HG02970 (cell line): ENCODE measurements around the gene CENPP.

Source experiments
- ATAC-seq: cut with Tn5 transposase; IDR thresholded peaks from one replicate; pipeline ENCODE4 v1.9.1; 2021; ENCODE audit warnings: mild to moderate bottlenecking, moderate library complexity, moderate number of reproducible peaks; ENCODE audit not compliant: unreplicated experiment, low FRiP score

The CENPP gene

DNA sequence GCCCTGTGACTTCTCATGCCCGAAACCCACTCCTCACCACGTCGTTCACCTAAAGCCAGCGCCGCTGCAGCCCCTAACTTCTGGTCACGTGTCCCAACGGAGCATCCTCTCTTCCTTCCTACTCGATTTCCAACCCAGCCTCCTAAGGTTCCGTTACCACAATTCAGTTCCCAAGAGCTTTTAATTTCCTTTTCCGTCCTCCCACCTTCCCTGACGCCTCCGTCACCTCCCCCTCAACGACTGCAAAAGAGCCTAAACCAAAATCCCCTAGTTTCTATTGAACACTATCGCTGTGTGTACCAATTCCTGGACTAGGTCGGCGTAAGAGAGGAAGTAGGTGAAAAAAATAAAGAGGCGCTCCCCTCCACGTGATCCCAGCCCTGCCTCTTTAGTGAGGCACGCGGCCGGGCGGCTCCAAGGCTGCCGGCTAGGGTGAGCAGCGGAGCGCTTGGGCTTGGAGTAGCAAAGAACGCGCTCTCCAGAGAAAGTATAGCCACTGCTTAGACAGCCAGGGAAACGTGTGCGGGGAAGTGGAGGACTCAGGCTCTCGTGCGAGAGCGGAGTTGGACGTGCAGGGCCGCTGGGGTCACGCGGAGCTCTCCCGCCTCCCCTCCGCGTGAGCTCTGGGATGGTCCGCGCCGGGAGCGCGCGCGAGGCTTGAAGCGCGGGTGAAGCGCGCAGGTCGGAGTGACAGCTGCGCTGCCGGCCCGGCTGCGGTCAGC lies at the start of gene CENPP, which contains the start of gene NOL8:
Gene CENPP (plus strand): TSS at position 685 of the 722 bp plus-strand sequence.
Gene NOL8 (minus strand): TSS at position 82 of the 722 bp plus-strand sequence. CDS start 1,189 bp downstream, outside the sequence.
- peak; percentile 88 for ATAC-seq

DNA sequence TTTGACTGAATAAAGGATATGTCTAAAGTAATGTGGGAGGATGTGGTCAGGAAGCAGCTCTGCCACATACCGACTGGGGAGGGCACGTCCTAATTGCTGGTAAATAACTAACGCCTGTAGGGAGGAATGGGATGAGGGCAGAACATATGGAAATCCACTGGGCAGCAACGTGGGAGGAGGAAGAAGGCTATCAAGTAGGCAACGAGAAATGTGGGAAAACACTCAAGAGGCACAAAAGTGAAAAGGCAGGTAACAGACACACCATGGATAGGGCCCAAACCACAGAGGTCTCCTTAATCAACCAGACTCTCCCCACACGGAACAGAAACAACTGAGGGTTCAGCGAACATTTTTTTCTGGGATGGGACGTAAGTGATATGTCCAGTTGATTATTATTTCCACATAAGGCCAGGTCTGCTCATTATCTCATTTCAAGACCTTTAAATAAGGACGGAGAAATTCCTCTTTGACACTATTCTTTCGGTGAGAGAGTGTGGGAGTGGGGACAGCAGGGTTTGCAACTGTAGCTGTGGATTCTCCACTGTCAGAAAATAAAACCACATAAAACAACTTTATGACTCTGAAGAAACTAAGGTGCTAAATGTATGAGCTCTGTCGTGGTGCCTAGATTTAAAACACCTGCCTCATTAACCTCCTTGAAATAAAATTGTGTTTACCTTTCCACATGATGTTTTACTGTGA lies 49.3 kb upstream of the CENPP start:
- no peak for ATAC-seq

DNA sequence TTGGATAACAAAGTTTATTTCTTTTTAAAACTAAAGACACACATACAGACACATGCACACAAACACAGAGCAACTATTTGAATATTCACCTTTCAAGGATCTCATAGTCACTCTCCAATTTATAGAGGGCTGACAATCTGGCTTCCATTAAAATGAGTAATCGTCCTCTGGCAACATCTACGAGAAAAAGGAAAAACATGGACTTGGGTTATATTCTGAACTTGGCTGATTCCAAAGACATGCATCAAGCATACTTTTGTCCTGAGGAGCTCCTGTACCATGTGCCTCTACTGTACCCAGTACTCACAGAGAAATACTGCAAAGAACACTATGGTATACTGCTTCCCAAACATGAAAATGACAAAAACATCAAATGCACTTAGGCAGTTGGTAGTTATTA lies 47.6 kb upstream of the CENPP start:
- ATAC-seq, result no peak

DNA sequence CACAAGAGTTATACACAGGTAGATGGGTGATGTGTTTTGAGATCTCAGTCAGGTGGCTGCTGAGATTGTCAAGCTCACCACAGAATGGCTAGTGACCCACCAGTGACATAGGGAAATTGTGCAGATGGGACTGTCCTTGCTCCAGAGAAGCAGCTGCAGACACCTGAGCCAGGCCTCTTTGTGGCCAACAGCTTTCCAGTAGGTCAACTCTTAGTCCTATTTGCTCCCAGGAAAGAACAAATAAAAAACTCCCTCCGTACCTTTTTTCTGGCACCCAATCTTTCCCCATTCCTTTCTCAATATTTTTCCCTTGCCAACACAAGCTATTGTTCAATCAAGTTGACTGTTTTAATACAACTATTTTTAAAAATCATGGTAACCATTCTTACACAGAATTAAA lies 46.5 kb upstream of the CENPP start:
- ATAC-seq, result no peak

DNA sequence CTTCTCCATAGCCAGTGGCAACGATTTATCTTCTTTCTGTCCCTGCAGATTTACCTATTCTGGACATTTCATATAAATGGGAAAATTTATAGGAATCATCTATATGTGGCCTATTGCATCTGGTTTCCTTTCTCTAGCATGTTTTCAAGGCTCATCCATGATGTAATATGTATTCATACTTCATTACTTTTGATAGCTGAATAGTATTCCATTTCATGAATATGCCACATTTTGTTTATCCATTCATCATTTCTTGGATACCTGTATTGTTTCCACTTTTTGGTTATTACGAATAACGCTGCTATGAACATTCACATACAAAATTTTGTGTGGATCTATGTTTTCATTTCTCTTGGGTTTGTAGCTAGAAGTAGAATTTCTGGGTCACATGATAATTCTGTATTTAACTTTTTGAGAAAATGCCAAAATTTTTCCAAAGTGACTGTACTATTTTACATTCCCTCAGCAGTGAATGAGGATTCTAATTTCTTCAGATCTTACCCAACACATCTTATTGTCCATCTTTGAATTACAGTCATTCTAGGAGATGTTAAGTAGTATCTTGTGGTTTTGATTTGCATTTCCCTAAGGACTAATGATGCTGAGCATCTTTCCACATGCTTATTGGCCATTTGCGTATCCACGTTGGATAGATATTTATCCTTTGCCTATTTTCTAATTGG lies 35.9 kb upstream of the CENPP start:
- ATAC-seq, result no peak

DNA sequence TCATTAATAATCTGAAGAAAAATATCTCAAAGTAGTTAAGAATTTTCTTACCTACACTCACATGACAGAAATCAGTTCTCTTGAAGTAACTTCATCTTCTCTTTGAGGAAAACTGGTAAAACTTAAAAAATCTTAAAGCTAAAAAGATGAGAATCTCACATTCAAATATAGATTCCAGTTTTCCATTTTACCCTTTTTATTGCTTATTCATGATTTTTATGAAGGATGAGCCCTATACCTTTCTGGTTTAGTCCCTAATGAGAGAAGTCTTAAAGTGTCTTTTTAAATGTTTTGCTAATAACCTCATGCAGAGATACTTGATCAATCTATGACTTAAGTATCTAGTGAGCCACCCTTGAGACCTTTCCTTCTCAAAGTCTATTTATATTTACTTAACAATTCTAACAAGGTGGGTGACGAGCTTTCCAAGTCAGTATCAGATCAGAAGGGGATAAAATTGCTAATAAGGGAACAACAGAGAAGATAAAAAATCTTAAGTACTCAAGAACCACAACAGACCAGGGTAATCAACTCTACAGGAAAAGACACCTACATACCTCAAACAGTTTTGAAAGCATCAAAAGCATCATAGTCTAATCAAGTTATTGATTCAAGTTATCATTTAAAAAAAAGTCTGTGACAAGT lies 34.8 kb upstream of the CENPP start:
- ATAC-seq, result no peak

DNA sequence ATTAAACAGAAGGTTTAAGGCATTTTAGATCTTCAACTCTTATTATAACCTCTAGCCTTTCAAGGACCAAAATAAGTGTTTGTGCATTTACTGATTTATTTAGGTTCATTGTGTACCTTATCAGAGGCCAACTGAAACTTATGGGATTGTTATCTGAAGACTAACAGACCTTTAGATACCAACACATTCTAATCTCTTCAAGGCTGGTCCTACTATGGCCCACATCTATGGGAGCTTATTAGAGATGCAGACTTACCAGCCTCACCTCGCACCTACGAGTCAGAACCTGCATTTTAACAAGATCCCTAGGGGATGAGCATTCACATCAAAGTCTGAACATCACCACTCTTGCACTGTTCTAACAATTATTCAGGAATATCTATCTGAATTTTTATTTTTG lies 34.2 kb upstream of the CENPP start:
- ATAC-seq, result no peak

DNA sequence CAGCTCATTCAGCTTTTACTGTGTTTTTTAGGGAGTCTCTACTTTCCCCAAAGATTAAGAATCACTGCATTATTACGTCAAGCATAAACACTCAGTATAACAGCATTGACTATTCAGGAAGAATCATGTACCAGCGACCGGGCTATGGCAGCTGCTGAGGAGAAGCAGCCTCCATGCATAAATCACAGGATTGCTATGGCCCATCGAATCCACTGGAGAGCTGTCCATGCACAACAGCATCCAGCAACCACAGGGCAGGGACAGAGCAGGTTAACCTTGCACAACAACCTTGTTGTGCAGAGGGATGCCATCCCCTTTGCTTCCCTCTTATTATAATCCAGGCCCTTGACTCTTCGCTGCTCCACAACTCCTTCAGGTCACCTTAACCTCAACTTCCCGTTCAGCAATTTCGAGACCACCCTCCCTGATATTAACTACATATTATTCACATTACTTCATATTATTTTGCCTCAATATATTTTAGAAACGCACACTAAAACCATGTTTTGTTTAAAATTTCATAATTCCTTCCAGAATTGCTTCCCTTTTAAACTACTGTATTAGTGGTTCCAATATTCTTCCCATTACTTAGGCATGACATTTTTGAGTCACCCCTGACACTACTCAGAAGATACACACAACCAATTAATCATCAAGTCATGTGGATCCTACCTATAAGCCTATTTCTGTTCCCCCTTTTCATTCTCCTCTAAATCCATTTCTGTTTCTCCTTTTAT lies 33.2 kb upstream of the CENPP start:
- ATAC-seq, result no peak

DNA sequence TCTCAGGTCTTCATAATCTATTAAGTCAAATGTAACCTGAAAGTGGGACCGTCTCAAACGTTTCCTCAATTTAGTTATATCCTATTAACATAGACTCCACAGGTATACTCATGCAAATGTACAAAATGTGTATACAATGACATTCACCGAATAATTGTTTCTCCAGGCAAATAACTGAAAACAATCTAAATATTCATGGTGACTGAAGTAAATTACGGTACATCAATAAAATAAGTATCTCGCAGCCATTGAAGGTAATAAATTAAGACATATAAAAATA lies 32.7 kb upstream of the CENPP start:
- no peak for ATAC-seq

DNA sequence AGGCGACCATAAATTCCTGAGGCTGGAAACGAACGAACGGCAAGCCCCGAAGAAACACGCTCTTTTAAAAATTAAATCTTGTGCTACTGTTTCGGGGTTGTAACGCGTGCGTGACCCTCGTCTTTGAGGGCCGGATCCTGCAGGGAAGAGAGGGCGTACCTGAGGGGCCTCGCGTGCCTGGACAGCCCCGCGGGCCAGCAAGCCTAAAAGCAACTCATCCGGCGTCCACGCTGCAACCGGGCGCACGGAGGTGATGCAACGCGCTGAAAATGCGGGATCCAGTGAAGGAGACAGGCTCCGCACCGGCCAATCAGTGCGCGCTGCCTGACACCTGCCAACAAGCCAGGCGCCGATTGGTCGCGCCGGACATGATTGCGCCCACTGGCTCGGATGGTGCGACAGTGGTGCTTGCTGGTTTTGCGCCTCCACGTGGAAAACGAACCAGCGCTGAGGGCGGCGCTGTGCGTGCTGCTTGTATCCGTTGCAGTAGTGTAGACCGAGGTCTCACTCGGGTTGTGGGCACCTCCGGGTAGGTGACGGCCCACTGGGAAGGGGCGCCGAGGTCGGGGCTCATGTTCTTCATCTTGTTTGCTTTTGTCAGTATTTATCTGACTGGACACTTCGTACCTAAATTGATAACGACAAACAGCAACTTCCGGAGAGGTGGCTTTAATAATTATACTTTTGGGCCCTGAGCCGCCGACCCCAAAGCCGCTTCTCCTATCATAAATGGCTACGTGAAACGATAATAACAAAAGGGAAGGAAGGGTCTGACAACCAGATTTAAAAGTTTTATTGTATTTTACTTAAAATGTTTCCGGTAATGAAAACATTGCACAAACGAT lies 32.1 kb upstream of the CENPP start, which contains the start of gene IARS1:
Gene IARS1 (minus strand): TSS at position 246 of the 845 bp plus-strand sequence. CDS start 4,278 bp downstream, outside the sequence.
- peak; percentile 92 for ATAC-seq

DNA sequence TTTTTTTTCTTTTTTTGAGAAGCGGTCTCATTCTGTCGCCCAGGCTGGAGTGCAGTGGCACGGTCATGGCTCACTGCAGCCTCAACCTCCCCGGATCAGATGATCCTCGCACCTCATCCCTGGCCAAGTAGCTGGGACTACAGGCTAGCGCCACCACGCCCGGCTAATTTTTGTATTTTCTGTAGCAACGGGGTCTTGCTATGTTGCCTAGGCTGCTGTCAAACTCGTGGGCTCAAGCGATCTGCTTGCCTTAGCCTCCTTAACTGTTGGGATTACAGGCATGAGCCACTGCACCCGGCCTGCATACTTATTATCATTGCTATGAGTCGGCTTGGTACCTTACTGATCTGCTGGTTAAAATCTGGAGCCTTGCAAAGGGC lies 31.5 kb upstream of the CENPP start:
- no peak for ATAC-seq

DNA sequence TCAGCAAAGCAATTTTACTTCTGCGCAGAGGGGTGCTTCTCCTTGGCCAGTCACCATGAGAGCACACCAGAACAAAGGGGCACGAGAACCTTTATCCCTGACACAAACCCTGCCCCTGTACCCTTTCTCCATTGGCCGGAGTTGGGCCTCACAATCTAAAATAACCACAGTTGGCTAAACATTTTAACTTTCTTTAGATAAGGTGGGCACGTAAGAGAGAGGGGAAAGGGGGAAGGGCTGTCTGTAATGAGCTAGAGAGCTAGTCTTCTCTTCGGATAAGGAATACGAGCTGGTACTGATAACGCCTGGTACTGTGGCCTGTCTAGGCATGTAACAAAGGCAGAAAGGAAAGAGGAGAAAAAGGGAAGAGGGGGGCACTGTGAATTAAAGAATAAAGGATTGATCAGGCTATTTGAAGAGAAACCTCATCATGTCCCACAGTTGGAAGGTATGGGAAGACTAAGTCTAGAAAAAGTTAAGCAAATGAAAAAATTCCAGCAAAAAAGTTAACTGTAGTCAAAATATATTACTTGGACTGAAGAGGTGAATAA lies 30.4 kb upstream of the CENPP start:
- no peak for ATAC-seq

DNA sequence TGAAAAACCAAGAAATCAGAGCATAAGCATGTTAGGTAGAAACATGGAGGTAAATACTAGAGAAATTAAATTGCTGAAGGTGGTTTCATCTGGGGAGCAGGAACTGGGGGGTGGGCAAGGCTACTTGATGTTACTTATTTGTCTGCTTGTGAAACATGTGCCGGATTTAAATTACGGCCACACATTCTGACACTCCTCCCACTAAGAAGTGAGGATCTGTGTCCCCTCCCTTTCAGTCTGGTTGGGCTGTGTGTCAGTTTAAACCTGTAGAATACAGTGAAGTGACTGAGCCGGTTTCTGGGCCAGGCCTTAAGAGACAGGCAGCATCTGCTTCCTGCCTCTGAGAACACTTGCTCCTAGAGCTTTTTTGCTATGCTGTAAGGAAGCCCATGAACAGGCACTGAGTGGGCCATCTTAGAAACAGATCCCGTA lies 29.9 kb upstream of the CENPP start:
- no peak for ATAC-seq

DNA sequence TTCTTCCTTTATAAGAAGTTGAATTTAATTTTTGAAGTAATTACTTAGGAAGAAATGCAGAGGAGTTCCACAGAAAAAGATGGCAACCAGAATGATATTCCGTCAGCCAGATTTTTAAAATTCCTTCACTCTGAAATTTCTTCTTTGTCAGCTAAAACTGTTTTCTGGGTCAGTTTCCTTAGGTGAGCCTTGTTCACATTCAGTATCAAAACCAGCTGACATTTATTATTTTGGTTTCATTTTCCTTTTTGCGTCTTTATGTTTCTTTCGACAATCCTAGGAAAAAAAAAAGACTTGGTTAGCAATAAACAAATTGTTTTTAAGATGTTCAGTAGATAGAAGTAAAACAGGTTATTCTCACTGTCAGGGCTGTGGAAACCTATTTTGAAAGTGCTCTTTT lies 28.1 kb upstream of the CENPP start:
- ATAC-seq, result no peak

DNA sequence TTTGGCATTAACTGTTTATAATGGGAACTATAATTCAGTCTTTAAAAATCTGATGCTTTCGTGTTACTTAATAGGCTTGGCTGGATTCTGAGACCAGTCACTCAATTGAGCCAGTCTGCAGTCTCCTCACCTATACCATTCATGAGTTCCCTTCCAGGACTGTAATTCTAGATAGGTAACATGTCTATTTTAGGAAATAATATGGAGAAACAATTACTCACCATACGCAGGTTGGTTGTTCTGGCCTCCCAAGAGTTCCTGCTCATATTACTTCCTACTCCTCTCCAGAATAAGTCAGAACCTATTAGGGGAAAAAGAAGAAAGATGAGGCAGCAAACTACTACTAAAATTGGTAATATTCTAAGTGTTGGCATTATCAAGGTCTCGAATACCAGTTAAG lies 27.7 kb upstream of the CENPP start:
- ATAC-seq, result no peak

DNA sequence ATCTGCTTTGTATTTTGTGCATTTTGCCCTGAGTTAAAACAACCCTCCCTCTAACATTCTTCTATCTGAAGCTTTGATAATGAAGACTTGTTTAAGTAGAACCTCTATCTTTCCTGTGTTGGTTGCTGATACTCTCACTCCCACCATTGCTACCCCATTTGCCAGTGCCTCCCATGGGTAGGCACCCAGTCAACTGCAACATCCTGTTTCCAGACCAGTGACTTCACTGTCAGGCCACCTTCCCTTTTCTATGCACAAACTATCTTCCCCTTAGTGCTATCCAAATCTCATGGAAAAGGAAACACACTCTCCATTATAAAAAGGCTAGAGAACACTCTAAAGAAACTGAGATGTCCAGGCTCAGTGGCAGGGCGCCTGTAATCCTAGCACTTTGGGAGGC lies 26.6 kb upstream of the CENPP start:
- ATAC-seq, result no peak

DNA sequence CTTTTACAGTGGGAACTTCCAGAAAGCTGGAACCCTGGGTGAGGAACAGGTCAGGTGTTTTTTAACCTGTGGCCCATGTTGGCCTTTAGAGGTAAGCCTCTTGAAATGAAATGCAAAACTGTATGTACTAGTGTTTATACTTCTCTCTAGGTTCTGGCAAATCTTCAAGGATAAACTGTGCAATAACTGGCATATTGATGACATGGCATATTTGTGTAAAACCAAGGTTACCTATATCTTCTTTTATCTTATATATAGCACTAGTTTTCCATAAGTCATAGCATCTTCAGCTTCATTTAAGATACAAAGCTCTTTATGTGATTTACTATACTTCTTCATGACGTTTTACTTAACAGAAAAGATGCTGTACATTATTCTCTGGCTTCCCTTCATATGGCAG lies 24.8 kb upstream of the CENPP start:
- no peak for ATAC-seq

DNA sequence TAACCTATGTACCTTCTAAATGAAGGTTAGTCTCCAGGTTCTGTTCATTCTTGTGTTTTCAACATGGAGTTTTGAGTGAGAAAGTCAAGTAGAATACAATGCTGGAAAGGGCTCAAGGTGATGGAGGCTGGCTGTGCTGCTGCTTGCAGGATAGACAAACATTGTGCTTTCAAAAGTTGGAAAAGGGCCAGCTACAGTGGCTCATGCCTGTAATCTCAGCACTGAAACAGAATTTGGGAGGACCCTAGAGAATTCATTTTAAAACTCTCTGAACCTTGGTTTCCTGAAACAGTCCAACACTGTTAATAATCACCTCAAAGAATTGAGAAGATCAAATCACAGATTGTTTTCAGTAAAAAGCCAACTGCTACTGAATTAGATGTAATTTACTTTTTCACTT lies 16.9 kb upstream of the CENPP start:
- ATAC-seq, result no peak

DNA sequence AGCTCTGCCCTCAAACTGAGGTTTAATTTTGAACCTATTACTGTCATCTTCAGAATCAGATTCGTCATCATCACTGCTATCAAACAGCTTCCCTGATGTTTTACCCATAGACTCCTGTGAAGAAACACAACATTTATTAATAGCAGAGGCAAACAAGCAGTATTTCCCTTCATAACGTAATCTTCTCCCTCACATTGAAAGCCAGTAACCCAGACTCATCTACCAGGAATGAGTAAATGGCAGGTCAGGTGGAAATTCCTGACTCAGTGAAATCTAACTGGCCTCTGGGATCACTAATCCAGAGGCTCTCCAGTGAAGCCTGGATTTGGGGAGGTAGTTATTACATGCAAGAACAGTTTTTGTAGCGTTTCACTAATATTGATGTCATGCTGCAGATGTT lies 15.2 kb upstream of the CENPP start:
- ATAC-seq, result no peak
